ENCODE data around the gene HDAC9.

GRCh38 chr7:18675579-18675978 lies 180.0 kb downstream of the HDAC9 start:
- TF ChIP-seq CTCF (IDR thresholded peaks at IDR 0.05) (no peak), POLR2A (IDR thresholded peaks at IDR 0.05) (no peak)
